SK-N-SH (cell line): ENCODE measurements around the gene ARHGEF12. TPM values are rescaled to one million over a fixed set of nuclear protein-coding genes. Genes with fewer than 3 reads are reported as not detected.

Source experiments
- CTCF ChIA-PET: fragments of 300-600, 350-600 bp; formaldehyde crosslinking; extraction: SDS; loops from one replicate; lab custom pipeline; 2021; lab: Yijun Ruan, JAX
- POLR2A ChIA-PET: fragments of 350-600 bp; sonication (Branson Sonifier 250); formaldehyde crosslinking; extraction: SDS; loops from one replicate; lab custom pipeline; 2020; ENCODE audit warnings: antibody characterized with exemption, inconsistent platforms; lab: Yijun Ruan, JAX
- DNase-seq: peaks from one replicate; pipeline ENCODE4 v3.0.0; 2012
- H2AFZ ChIP-seq: fragments of 200-600 bp; sonication (generic); 2 replicates; pipeline ENCODE4 v1.8.1; 2016; ENCODE audit warnings: antibody characterized with exemption, mild to moderate bottlenecking, low read depth
- H3F3A ChIP-seq: fragments of 200-600 bp; sonication (generic); replicated peaks from 2 replicates; pipeline ENCODE3; 2016; ENCODE audit warnings: antibody characterized with exemption, mild to moderate bottlenecking; ENCODE audit not compliant: insufficient read depth
- H3K27ac ChIP-seq, 2 experiments: fragments of 200-500 bp in 1 of 2; fragments of 200-600 bp in 1 of 2; sonication (Bioruptor generic) in 1 of 2; sonication (generic), shearing (Covaris generic) in 1 of 2; 2 replicates each; pipeline versions ENCODE4 v1.5.1 to v1.6.1; 2014 to 2016; ENCODE audit warnings: low read depth in 2 of 2, inconsistent platforms in 1 of 2, low read length in 1 of 2, mild to moderate bottlenecking in 1 of 2, mixed read lengths in 1 of 2
- H3K27me3 ChIP-seq: fragments of 200-600 bp; sonication (generic), shearing (Covaris generic); 2 replicates; pipeline ENCODE4 v1.6.1; 2016; ENCODE audit warnings: mixed run types; ENCODE audit not compliant: insufficient read depth
- H3K36me3 ChIP-seq, 2 experiments: fragments of 200-500 bp in 1 of 2; fragments of 200-600 bp in 1 of 2; sonication (Bioruptor generic) in 1 of 2; sonication (generic) in 1 of 2; replicated peaks in 1 of 2; 2 replicates each; pipeline versions ENCODE3 to v1.5.1; 2014 to 2016; ENCODE audit warnings: low read length in 1 of 2, mild to moderate bottlenecking in 1 of 2; ENCODE audit not compliant: insufficient read depth in 2 of 2, control insufficient read depth in 1 of 2
- H3K4me1 ChIP-seq, 2 experiments: fragments of 200-500 bp in 1 of 2; fragments of 200-600 bp in 1 of 2; sonication (Bioruptor generic) in 1 of 2; sonication (generic), shearing (Covaris generic) in 1 of 2; 2 replicates each; pipeline versions ENCODE4 v1.5.1 to v1.6.1; 2014 to 2016; ENCODE audit warnings: low read depth in 1 of 2, low read length in 1 of 2, mixed run types in 1 of 2; ENCODE audit not compliant: insufficient read depth in 2 of 2, control insufficient read depth in 1 of 2
- H3K4me2 ChIP-seq: fragments of 200-600 bp; sonication (generic), shearing (Covaris generic); 2 replicates; pipeline ENCODE4 v1.6.1; 2017; ENCODE audit warnings: mixed run types
- H3K4me3 ChIP-seq, 2 experiments: fragments of 200-500 bp in 1 of 2; fragments of 200-600 bp in 1 of 2; sonication (Bioruptor generic) in 1 of 2; sonication (generic), shearing (Covaris generic) in 1 of 2; 2 replicates each; pipeline versions ENCODE4 v1.5.1 to v1.8.1; 2014 to 2016; ENCODE audit warnings: low read depth in 2 of 2, inconsistent platforms in 1 of 2, low read length in 1 of 2, mild to moderate bottlenecking in 1 of 2, mixed read lengths in 1 of 2, moderate library complexity in 1 of 2
- H3K79me2 ChIP-seq: fragments of 200-600 bp; sonication (generic); 2 replicates; pipeline ENCODE4 v1.8.1; 2017; ENCODE audit warnings: mild to moderate bottlenecking; ENCODE audit not compliant: insufficient read depth
- H3K9ac ChIP-seq: fragments of 200-600 bp; sonication (generic); 2 replicates; pipeline ENCODE4 v1.6.1; 2017; ENCODE audit warnings: mixed run types
- H3K9me2 ChIP-seq: fragments of 200-600 bp; sonication (generic); 2 replicates; pipeline ENCODE4 v1.6.1; 2017; ENCODE audit warnings: mixed run types
- H3K9me3 ChIP-seq: fragments of 200-600 bp; sonication (generic); 2 replicates; pipeline ENCODE4 v1.6.1; 2017; ENCODE audit warnings: mixed run types, mild to moderate bottlenecking, moderate library complexity
- H4K20me1 ChIP-seq: fragments of 200-600 bp; sonication (generic); 2 replicates; pipeline ENCODE4 v1.6.1; 2017; ENCODE audit warnings: mild to moderate bottlenecking, mixed run types; ENCODE audit not compliant: insufficient read depth
- CTCF ChIP-seq: fragments of 200-600 bp; sonication (generic); IDR thresholded peaks from 2 replicates; pipeline ENCODE4 v1.6.1; 2017; ENCODE audit warnings: antibody characterized with exemption, mild to moderate bottlenecking, moderate library complexity
- EP300 ChIP-seq, 2 experiments: IDR thresholded peaks; 2 replicates each; pipeline versions ENCODE4 v1.4.0 to v1.6.1; 2012; ENCODE audit warnings: borderline replicate concordance in 1 of 2, low read depth in 1 of 2, low read length in 1 of 2
- FOSL2 ChIP-seq: IDR thresholded peaks from 2 replicates; pipeline ENCODE4 v1.4.0; 2012; ENCODE audit warnings: low read depth, mild to moderate bottlenecking, moderate library complexity, borderline replicate concordance
- FOXM1 ChIP-seq: IDR thresholded peaks from 2 replicates; pipeline ENCODE4 v1.4.0; 2012; ENCODE audit warnings: low read depth, mild to moderate bottlenecking
- GABPA ChIP-seq: IDR thresholded peaks from 2 replicates; pipeline ENCODE4 v1.4.0; 2012; ENCODE audit warnings: low read depth, mild to moderate bottlenecking
- IRF3 ChIP-seq: fragments of 150-350 bp; IDR thresholded peaks from 2 replicates; pipeline ENCODE4 v1.6.1; 2016; ENCODE audit warnings: mild to moderate bottlenecking, low read depth, low read length
- MEF2A ChIP-seq: IDR thresholded peaks from 2 replicates; pipeline ENCODE4 v1.4.0; 2012; ENCODE audit warnings: low read depth, borderline replicate concordance
- MXI1 ChIP-seq: IDR thresholded peaks from 2 replicates; pipeline ENCODE4 v1.6.1; 2012; ENCODE audit warnings: mild to moderate bottlenecking, low read depth, low read length, improper control_type of control experiment
- NFIC ChIP-seq: IDR thresholded peaks from 2 replicates; pipeline ENCODE4 v1.4.0; 2012; ENCODE audit warnings: borderline replicate concordance
- NRF1 ChIP-seq: IDR thresholded peaks from 2 replicates; pipeline ENCODE4 v1.6.1; 2012; ENCODE audit warnings: low read depth, mild to moderate bottlenecking, low read length
- RCOR1 ChIP-seq: fragments of 150-350 bp; IDR thresholded peaks from 2 replicates; pipeline ENCODE4 v1.6.1; 2017; ENCODE audit warnings: antibody characterized with exemption, low read length
- REST ChIP-seq: IDR thresholded peaks from 2 replicates; pipeline ENCODE4 v1.6.1; 2012; ENCODE audit warnings: mild to moderate bottlenecking, low read depth, low read length, moderate library complexity
- RFX5 ChIP-seq: IDR thresholded peaks from 2 replicates; pipeline ENCODE4 v1.6.1; 2012; ENCODE audit warnings: mild to moderate bottlenecking, improper control_type of control experiment, low read length
- RXRA ChIP-seq: IDR thresholded peaks from 2 replicates; pipeline ENCODE4 v1.4.0; 2012; ENCODE audit warnings: low read depth, mild to moderate bottlenecking, borderline replicate concordance
- YY1 ChIP-seq: IDR thresholded peaks from 2 replicates; pipeline ENCODE4 v1.4.0; 2012; ENCODE audit warnings: low read depth, mild to moderate bottlenecking
- WGBS: methylation state at CpG from one replicate; pipeline ENCODE4 v1.1.6; 2017; ENCODE audit warnings: low lambda C conversion rate; 5-methylcytosine and 5-hydroxymethylcytosine counted together
- polyA plus RNA-seq, 3 experiments: library from polyadenylated mRNA; depleted of rRNA; stranded (reverse); fragments of >200 nt; gene quantifications; 2 replicates each; pipeline ENCODE4 v1.2.3, GENCODE V29; 2012
- TF ChIP-seq, protein P1 (sequence below): IDR thresholded peaks from 2 replicates; pipeline ENCODE4; 2012

ARHGEF12 gene
- polyA plus RNA-seq, 1 of the 3 experiments (the other 2 are of a cell fraction), result 12.3 TPM

DNA sequence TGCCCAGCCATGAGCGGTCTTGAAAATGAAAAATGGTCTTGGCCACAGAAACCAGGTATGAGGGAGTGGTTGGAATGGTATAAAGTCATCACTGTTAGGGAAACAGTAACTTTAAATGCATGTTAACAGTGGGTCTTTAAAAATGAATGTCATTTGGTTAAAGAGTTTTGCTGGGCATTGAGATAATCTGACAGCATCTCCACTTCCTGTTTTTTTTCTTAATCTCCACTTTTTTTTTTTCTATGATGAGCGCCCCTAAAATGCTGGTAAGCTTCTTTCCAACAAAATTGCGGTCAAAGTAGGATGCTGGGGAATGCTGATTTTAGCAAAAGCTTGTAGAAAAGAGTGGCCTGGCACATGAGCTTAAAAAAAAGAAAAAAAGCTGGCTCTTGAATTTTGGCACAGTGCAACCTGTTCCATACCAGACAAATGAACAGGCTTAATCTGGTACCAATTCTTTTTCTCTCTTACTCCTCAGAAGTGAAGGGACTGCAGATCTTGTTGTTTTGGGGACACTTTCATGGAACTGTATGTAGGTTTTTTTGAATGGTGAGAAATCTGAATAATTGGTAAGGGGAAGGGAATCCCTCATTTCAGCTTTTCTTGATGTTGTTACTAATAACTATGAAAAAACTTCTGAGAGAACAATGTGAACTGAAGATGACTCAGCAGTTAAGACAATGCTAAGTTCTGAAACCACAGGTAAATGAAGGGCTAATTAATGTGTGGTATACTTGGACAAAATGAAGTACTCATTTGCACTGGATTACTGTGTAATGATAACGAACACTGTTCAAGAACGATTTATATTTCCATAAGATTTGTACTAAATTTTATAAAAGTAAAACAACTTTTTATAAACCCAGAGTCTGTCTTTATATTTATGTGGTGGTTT is 3.1 kb upstream of the ARHGEF12 start:
- H3K4me3 ChIP-seq, result no peak overlapping the region
- ChIA-PET CTCF (interaction anchor here (1.1 to 1.6 kb wide), 4 partner anchors 98 to 862 kb away, joined by 3 to 5 read pairs (median 4); partner anchors contain the start of gene GRIK4), POLR2A (no interaction called here)
- no peaks in the 10 kb centered on the region for H3K9me2 ChIP-seq
- peak overlapping the region; percentile 33; the same call in 1 of the 2 replicates for H3K9ac ChIP-seq
- 90% methylated on average over 5 of the region's 5 CpGs for WGBS
- H3K4me1 ChIP-seq, result peaks cover 0 to 47% of the 10 kb centered on the region in 2 experiments
- TF ChIP-seq NFIC, result peak; percentile 33; the same call in 1 of the 2 replicates
- 0 out of 2 replicates have a peak, but pooled peaks have one; percentile 4 for TF ChIP-seq FOSL2
- no peak for TF ChIP-seq EP300 (IDR thresholded peaks at IDR 0.05; ENCODE audit: borderline replicate concordance in 1 of 2, low read depth in 1 of 2, low read length in 1 of 2)
- H3F3A ChIP-seq, result peaks cover 55% of the 10 kb centered on the region
- no peak overlapping the region for H2AFZ ChIP-seq
- no peaks in the 10 kb centered on the region for H3K27me3 ChIP-seq
- H3K4me2 ChIP-seq, result peak overlapping the region; percentile 60; the same call in 1 of the 2 replicates
- H3K79me2 ChIP-seq, result peaks cover 35% of the 10 kb centered on the region
- no peak for DNase-seq
- no peaks in the 10 kb centered on the region for H3K9me3 ChIP-seq
- peaks cover 3 to 11% of the 10 kb centered on the region in 2 experiments for H3K36me3 ChIP-seq
- peaks cover 12% of the 10 kb centered on the region for H4K20me1 ChIP-seq
- peak overlapping the region; percentile 3 to 95; a peak in 3 of 4 replicates for H3K27ac ChIP-seq

GRCh38 chr11:120333801-120334200 is 2.4 kb upstream of the ARHGEF12 start:
- peaks cover 19% of the 10 kb centered on the region for H4K20me1 ChIP-seq
- WGBS, result 94% methylated on average over 1 of the region's 1 CpG
- peaks cover 39% of the 10 kb centered on the region for H3K79me2 ChIP-seq
- CTCF ChIA-PET, result interaction anchor here (0.6 to 3.0 kb wide), 18 partner anchors 15 to 861 kb away, joined by 3 to 17 read pairs (median 8); no protein-coding TSS in a partner anchor
- no peaks in the 10 kb centered on the region for H3K9me3 ChIP-seq
- H3K36me3 ChIP-seq, result peaks cover 3 to 11% of the 10 kb centered on the region in 2 experiments
- DNase-seq, result no peak
- H3K27ac ChIP-seq, result peak overlapping the region in 1 of 2 experiments; percentile 95; a peak in 3 of 4 replicates
- no peak overlapping the region for H2AFZ ChIP-seq
- POLR2A ChIA-PET, result no interaction called here
- peaks cover 55% of the 10 kb centered on the region for H3F3A ChIP-seq
- TF ChIP-seq CTCF (no peak), FOXM1 (no peak), YY1 (no peak), MEF2A (no peak), EP300 (IDR thresholded peaks at IDR 0.05; ENCODE audit: borderline replicate concordance in 1 of 2, low read depth in 1 of 2, low read length in 1 of 2) (no peak), NFIC (no peak), RFX5 (no peak), RCOR1 (no peak), IRF3 (no peak), GABPA (no peak), NRF1 (no peak), REST (no peak), MXI1 (no peak), RXRA (no peak)
- TF ChIP-seq, protein P1, sequence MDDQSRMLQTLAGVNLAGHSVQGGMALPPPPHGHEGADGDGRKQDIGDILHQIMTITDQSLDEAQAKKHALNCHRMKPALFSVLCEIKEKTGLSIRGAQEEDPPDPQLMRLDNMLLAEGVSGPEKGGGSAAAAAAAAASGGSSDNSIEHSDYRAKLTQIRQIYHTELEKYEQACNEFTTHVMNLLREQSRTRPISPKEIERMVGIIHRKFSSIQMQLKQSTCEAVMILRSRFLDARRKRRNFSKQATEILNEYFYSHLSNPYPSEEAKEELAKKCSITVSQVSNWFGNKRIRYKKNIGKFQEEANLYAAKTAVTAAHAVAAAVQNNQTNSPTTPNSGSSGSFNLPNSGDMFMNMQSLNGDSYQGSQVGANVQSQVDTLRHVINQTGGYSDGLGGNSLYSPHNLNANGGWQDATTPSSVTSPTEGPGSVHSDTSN, result no peak
- no peak overlapping the region for H3K4me3 ChIP-seq
- H3K4me2 ChIP-seq, result no peak overlapping the region
- no peak overlapping the region for H3K9ac ChIP-seq
- peaks cover 1 to 46% of the 10 kb centered on the region in 2 experiments for H3K4me1 ChIP-seq
- H3K27me3 ChIP-seq, result no peaks in the 10 kb centered on the region
- no peaks in the 10 kb centered on the region for H3K9me2 ChIP-seq
